ENCODE measurements around the gene SSBP3.

GRCh38 chr1:54225986-54226559, 180.1 kb downstream of the SSBP3 start:
- TF ChIP-seq CTCF (conservative IDR thresholded peaks at IDR 0.05) (no peak), EZH2 (IDR thresholded peaks at IDR 0.05; ENCODE audit: low read depth) (no peak)
